Epithelial cell of esophagus (primary cell): Measurements from ENCODE around the gene TPM2.

Source experiments
- DNase-seq: peaks from one replicate; pipeline ENCODE4 v3.0.0; 2010; ENCODE audit warnings: low read depth
- H3K4me3 ChIP-seq: 2 replicates; pipeline ENCODE4 v1.5.1; 2011; ENCODE audit warnings: mild to moderate bottlenecking, low read length, control low read depth
- TF ChIP-seq, protein P1 (sequence below): IDR thresholded peaks from 2 replicates; pipeline ENCODE4 v1.5.1; 2011; ENCODE audit warnings: low read depth, mild to moderate bottlenecking, low read length, control low read depth, inconsistent platforms; ENCODE audit not compliant: insufficient read depth; ENCODE audit errors: missing control alignments

The TPM2 gene

DNA sequence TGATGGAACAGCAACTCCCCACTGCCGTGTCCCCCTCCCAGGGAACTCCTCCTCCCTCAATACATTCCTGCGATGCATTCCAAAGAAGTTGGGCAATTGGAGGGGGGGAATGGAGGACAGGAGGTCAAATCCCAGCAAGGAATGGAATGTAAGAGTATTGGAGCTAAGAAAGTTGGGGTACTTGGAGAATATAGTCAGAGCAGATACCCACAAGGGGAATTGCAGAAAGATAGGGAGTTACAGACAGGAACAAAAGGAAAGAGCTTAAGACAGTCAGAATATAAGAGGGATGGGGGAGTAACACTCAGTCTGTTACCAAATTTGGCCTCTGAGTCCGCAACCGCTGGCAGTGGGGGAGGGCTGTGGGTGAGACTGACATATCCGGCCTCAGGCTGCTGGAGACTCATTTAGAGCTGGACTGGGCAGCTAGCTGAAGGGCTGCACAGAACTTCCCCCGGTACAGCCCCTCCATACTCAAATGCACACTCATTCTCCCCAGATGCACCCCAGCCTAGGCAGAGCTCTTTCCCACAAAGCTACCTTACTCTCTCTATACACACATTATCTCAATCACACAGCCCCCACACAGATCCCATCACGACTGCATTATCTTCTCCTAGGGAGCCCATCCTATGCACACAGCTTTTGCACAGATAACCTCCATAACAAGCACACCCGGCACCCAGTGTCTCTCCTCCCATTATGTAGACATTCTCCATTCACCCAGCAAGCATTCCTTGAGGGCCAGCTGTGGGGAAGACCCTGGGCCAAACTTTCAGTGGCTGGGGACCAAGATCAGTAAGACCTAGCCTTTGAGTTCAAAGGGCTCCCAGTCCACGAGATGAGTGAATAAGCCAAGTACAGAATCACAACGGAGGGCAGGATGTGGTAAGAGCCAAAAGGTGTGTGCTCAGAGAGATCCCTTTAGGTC lies 38.6 kb upstream of the TPM2 start:
- TF ChIP-seq, protein P1, sequence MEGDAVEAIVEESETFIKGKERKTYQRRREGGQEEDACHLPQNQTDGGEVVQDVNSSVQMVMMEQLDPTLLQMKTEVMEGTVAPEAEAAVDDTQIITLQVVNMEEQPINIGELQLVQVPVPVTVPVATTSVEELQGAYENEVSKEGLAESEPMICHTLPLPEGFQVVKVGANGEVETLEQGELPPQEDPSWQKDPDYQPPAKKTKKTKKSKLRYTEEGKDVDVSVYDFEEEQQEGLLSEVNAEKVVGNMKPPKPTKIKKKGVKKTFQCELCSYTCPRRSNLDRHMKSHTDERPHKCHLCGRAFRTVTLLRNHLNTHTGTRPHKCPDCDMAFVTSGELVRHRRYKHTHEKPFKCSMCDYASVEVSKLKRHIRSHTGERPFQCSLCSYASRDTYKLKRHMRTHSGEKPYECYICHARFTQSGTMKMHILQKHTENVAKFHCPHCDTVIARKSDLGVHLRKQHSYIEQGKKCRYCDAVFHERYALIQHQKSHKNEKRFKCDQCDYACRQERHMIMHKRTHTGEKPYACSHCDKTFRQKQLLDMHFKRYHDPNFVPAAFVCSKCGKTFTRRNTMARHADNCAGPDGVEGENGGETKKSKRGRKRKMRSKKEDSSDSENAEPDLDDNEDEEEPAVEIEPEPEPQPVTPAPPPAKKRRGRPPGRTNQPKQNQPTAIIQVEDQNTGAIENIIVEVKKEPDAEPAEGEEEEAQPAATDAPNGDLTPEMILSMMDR: no peak
- DNase-seq: peak; percentile 72
- no peak overlapping the region for H3K4me3 ChIP-seq

GRCh38 chr9:35727676-35728040 lies 37.9 kb upstream of the TPM2 start:
- TF ChIP-seq, protein P1: no peak
- no peak overlapping the region for H3K4me3 ChIP-seq
- DNase-seq: no peak

- H3K4me3 ChIP-seq: no peak overlapping the region
- DNase-seq: peak; percentile 35
- TF ChIP-seq, protein P1: no peak
Measured at GRCh38 chr9:35726931-35727330, 37.2 kb upstream of the TPM2 start.

DNA sequence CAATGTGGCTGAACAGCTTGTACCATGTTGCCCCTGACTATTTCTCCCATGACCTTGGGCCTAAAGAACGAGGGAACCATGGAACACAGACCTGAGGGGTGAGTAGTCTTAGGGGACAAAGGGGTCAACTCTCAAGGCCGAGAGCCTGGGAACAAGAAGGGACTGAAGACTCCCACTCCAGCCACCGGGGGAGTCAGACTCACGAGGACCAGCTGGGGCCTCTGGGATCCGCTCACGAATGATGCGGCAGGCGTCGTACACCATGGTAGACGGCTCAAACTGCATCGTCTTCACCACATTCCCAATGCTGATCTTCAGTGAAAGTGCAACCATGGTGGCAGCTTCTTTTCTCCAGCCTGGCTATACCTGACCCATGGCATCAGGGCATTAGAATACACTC lies 35.6 kb upstream of the TPM2 start:
- no peak for DNase-seq
- H3K4me3 ChIP-seq: no peak overlapping the region

GRCh38 chr9:35723908-35724307 lies 34.2 kb upstream of the TPM2 start:
- H3K4me3 ChIP-seq: no peak overlapping the region
- TF ChIP-seq, protein P1: no peak
- no peak for DNase-seq

More for the DNA sequence above, 35.6 kb upstream of the TPM2 start:
- TF ChIP-seq, protein P1: no peak

DNA sequence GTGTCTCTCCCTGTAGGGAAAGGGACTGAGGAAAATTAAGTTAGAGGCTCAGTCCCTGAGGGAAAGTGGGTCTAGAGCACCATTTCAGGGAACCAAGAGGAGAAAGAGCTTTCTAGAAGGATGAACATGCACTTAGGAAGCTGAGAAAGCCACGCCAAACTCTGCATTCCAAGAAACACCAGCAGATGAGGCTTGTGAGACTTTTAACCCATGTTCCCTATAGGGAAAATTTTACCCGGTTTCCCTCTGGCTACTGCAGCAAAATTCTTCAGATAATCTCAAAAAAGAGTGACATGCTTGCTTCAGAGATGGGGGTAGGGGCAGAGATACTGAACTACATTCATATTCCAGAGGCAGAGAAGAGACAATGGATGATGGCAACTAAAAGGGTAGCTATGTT lies 33.7 kb upstream of the TPM2 start:
- no peak overlapping the region for H3K4me3 ChIP-seq
- TF ChIP-seq, protein P1: no peak
- no peak for DNase-seq

- no peak for DNase-seq
- no peak overlapping the region for H3K4me3 ChIP-seq
- TF ChIP-seq, protein P1: no peak
Measured at GRCh38 chr9:35719546-35719945, 29.8 kb upstream of the TPM2 start.
